Peyer's patch (tissue), 4 donors: ENCODE measurements around the gene RALGDS. TPM values are rescaled to one million over a fixed set of nuclear protein-coding genes. Genes with fewer than 3 reads are reported as not detected.

Source experiments
- DNase-seq, 3 donors: peaks; one replicate each; pipeline ENCODE4 v3.0.0-alpha.2; 2017 to 2019
- H3K27ac ChIP-seq, 4 donors: fragments of 200-600 bp; sonication (generic); one replicate each; pipeline ENCODE4 v1.5.1; 2016 to 2019
- H3K27me3 ChIP-seq, 2 donors: fragments of 200-600 bp; sonication (generic); one replicate each; pipeline ENCODE4 v1.5.1; 2019
- H3K36me3 ChIP-seq, 3 donors: fragments of 200-600 bp; sonication (generic); one replicate each; pipeline ENCODE4 v1.5.1; 2016 to 2019
- H3K4me1 ChIP-seq, 4 donors: fragments of 200-600 bp; sonication (generic); one replicate each; pipeline ENCODE4 v1.5.1; 2016 to 2019
- H3K4me3 ChIP-seq, 4 donors: fragments of 200-600 bp; sonication (generic); 1 replicate in 3 of 4; 2 replicates in 1 of 4; pipeline ENCODE4 v1.5.1; 2016 to 2019; ENCODE audit warnings: mild to moderate bottlenecking in 1 of 4
- H3K9me3 ChIP-seq, 4 donors: fragments of 200-600 bp; sonication (generic); one replicate each; pipeline ENCODE4 v1.5.1; 2016 to 2019; ENCODE audit warnings: mild to moderate bottlenecking in 1 of 4
- POLR2A ChIP-seq, 2 donors: fragments of 450-650 bp; IDR thresholded peaks; one replicate each; pipeline ENCODE4 v1.5.1; 2017; ENCODE audit warnings: antibody characterized with exemption in 2 of 2, mild to moderate bottlenecking in 2 of 2, moderate library complexity in 2 of 2
- total RNA-seq, 4 donors: library from RNA; depleted of rRNA; stranded (reverse); fragments of >200 nt; gene quantifications; one replicate each; pipeline ENCODE4 v1.1.0, GENCODE V29; 2016
- TF ChIP-seq, protein P1 (sequence below), 6 experiments: fragments of 450-650 bp in 4 of 6; fragments of 200-600 bp in 2 of 6; sonication (generic) in 1 of 6; IDR thresholded peaks; one replicate each; pipeline ENCODE4 v1.5.1; 2017 to 2019; ENCODE audit warnings: antibody characterized with exemption in 6 of 6, mild to moderate bottlenecking in 3 of 6, moderate library complexity in 1 of 6

The RALGDS gene
- total RNA-seq, 4 donors from 2014 or later = 53.1 to 237 (median 139) TPM

- no peaks in the 10 kb centered on the region for H3K27me3 ChIP-seq
- DNase-seq = peak in 1 of 3 donors; percentile 56
- no peaks in the 10 kb centered on the region for H3K36me3 ChIP-seq
- H3K27ac ChIP-seq = peak overlapping the region; percentile 87 to 92 (median 90)
- H3K4me3 ChIP-seq = no peak overlapping the region
- TF ChIP-seq, protein P1, sequence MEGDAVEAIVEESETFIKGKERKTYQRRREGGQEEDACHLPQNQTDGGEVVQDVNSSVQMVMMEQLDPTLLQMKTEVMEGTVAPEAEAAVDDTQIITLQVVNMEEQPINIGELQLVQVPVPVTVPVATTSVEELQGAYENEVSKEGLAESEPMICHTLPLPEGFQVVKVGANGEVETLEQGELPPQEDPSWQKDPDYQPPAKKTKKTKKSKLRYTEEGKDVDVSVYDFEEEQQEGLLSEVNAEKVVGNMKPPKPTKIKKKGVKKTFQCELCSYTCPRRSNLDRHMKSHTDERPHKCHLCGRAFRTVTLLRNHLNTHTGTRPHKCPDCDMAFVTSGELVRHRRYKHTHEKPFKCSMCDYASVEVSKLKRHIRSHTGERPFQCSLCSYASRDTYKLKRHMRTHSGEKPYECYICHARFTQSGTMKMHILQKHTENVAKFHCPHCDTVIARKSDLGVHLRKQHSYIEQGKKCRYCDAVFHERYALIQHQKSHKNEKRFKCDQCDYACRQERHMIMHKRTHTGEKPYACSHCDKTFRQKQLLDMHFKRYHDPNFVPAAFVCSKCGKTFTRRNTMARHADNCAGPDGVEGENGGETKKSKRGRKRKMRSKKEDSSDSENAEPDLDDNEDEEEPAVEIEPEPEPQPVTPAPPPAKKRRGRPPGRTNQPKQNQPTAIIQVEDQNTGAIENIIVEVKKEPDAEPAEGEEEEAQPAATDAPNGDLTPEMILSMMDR (IDR thresholded peaks at IDR 0.05) = no peak
- TF ChIP-seq POLR2A (IDR thresholded peaks at IDR 0.05) = no peak
- H3K9me3 ChIP-seq = no peaks in the 10 kb centered on the region
- H3K4me1 ChIP-seq = peaks cover 15 to 73% (median 35%) of the 10 kb centered on the region in 4 donors
These were observed 993 bp upstream of the RALGDS start for GRCh38 chr9:133121915-133122550.

GRCh38 chr9:133120501-133121197, 391 bp downstream of the RALGDS start:
- Histone ChIP-seq H3K4me1 (peaks cover 12 to 75% (median 37%) of the 10 kb centered on the region in 4 donors), H3K9me3 (no peaks in the 10 kb centered on the region), H3K27me3 (no peaks in the 10 kb centered on the region), H3K36me3 (no peaks in the 10 kb centered on the region), H3K4me3 (peak overlapping the region; percentile 76 to 92 (median 84)), H3K27ac (peak overlapping the region; percentile 87 to 92 (median 90))
- peak in 1 of 3 donors; percentile 67 for DNase-seq
- peak in 1 of 2 donors; percentile 63 for TF ChIP-seq POLR2A (IDR thresholded peaks at IDR 0.05)
- TF ChIP-seq, protein P1 (IDR thresholded peaks at IDR 0.05) = peak in 1 of 6 experiments; percentile 5

GRCh38 chr9:133119846-133120500, 1.1 kb downstream of the RALGDS start:
- Histone ChIP-seq H3K4me3 (peak overlapping the region; percentile 76 to 92 (median 84)), H3K36me3 (no peaks in the 10 kb centered on the region), H3K27me3 (no peaks in the 10 kb centered on the region), H3K27ac (peak overlapping the region; percentile 87 to 92 (median 90)), H3K9me3 (no peaks in the 10 kb centered on the region), H3K4me1 (peaks cover 12 to 76% (median 43%) of the 10 kb centered on the region in 4 donors)
- DNase-seq = no peak
- TF ChIP-seq POLR2A (IDR thresholded peaks at IDR 0.05) = no peak
- TF ChIP-seq, protein P1 (IDR thresholded peaks at IDR 0.05) = no peak

GRCh38 chr9:133119103-133119845, 1.8 kb downstream of the RALGDS start:
- Histone ChIP-seq H3K9me3 (no peaks in the 10 kb centered on the region), H3K27ac (peak overlapping the region; percentile 87 to 92 (median 90)), H3K4me3 (peak overlapping the region in 3 of 4 donors; percentile 77 to 92 (median 90)), H3K4me1 (peaks cover 19 to 83% (median 50%) of the 10 kb centered on the region in 4 donors), H3K36me3 (no peaks in the 10 kb centered on the region), H3K27me3 (no peaks in the 10 kb centered on the region)
- TF ChIP-seq, protein P1 (IDR thresholded peaks at IDR 0.05) = no peak
- no peak for TF ChIP-seq POLR2A (IDR thresholded peaks at IDR 0.05)
- DNase-seq = no peak

- H3K36me3 ChIP-seq = no peaks in the 10 kb centered on the region
- peak overlapping the region in 2 of 4 donors; percentile 88 to 92 for H3K27ac ChIP-seq
- H3K4me1 ChIP-seq = peaks cover 25 to 90% (median 57%) of the 10 kb centered on the region in 4 donors
- H3K27me3 ChIP-seq = no peaks in the 10 kb centered on the region
- no peak for TF ChIP-seq POLR2A (IDR thresholded peaks at IDR 0.05)
- TF ChIP-seq, protein P1 (IDR thresholded peaks at IDR 0.05) = no peak
- no peak for DNase-seq
- H3K4me3 ChIP-seq = peak overlapping the region in 1 of 4 donors; percentile 90
- H3K9me3 ChIP-seq = no peaks in the 10 kb centered on the region
These were observed 2.5 kb downstream of the RALGDS start for GRCh38 chr9:133118568-133118967.
